OCI-LY1 (cell line): Measurements from ENCODE around the gene CIB2.

Experiments
- CTCF ChIP-seq: fragments of 200-600 bp; sonication (generic), shearing (Covaris generic); IDR thresholded peaks from 2 replicates; pipeline ENCODE4 v1.5.1; 2017; ENCODE audit warnings: mild to moderate bottlenecking, antibody characterized with exemption, low read length, moderate library complexity, mixed read lengths
- EZH2 ChIP-seq: fragments of 200-600 bp; sonication (generic), shearing (Covaris generic); IDR thresholded peaks from 2 replicates; pipeline ENCODE4 v1.8.0; 2017; ENCODE audit warnings: borderline replicate concordance, mixed run types, mild to moderate bottlenecking, antibody characterized with exemption, low read length, moderate library complexity, mixed read lengths

DNA sequence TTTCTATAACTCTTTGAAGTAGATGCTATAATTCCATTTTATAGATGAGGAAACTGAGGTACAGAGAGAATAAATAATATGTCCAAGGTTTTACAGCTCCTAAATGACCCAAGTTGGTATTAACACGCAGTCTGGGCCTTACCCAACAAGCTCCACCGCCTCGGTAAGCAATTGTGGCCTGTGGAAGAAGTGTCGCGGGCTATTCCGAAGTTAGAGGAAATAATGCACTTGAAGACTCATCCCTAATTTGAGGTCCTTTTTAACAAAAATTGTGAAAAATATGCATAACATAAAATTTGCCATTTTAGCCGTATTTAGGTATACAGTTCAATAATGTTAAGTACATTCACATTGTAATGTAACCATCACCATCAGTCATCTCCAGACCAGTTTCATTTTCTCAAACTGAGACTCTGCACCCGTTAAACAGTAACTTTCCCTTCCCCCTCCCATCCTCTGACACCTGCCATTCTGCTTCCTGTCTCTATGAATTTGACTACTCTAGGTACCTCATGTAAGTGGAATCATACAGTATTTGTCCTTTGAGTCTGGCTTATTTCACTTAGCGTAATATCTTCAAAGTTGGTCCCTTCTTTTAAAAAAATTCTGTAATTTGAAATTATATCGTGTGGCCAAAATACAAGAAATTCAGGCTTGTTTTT is 36.1 kb upstream of the CIB2 start:
- no peak for TF ChIP-seq CTCF
- no peak for TF ChIP-seq EZH2
